CD4-positive, alpha-beta T cell (primary cell): Measurements from ENCODE around the gene TMEM45B. TPM values are rescaled to one million over a fixed set of nuclear protein-coding genes. Genes with fewer than 3 reads are reported as not detected.

Experiments
- ATAC-seq: fragments of 200-7000 bp; cut with Tn5 transposase; one replicate; pipeline ENCODE4 v1.10.0; 2022; ENCODE audit warnings: mild to moderate bottlenecking; ENCODE audit not compliant: poor library complexity
- CTCF ChIA-PET: fragments of 350-600 bp; sonication (Branson Sonifier 250); formaldehyde crosslinking; loops from one replicate; lab custom pipeline; 2021; ENCODE audit warnings: antibody characterized with exemption, inconsistent platforms; lab: Charles Lee
- POLR2A ChIA-PET: fragments of 350-600 bp; sonication (Branson Sonifier 250); formaldehyde crosslinking; loops from one replicate; lab custom pipeline; 2021; ENCODE audit warnings: antibody characterized with exemption, inconsistent platforms; lab: Charles Lee
- DNase-seq, 14 experiments: peaks; one replicate each; pipeline ENCODE4 v3.0.0-alpha.2; 2013 to 2020; ENCODE audit warnings: mixed read lengths in 2 of 14
- H3K27ac ChIP-seq, 2 donors: one replicate each; pipeline versions ENCODE4 v1.5.1 to v1.7.0; 2013; ENCODE audit warnings: low read length in 2 of 2, low read depth in 1 of 2, mild to moderate bottlenecking in 1 of 2
- H3K27me3 ChIP-seq, 2 experiments: 1 replicate in 1 of 2; 2 replicates in 1 of 2; pipeline versions ENCODE4 v1.6.1 to v1.7.0; 2013; ENCODE audit warnings: low read length in 2 of 2, control low read depth in 1 of 2, mild to moderate bottlenecking in 1 of 2, moderate library complexity in 1 of 2; ENCODE audit not compliant: insufficient read depth in 2 of 2, control insufficient read depth in 1 of 2
- H3K36me3 ChIP-seq: one replicate; pipeline ENCODE4 v1.6.1; 2013; ENCODE audit warnings: low read length, control low read depth; ENCODE audit not compliant: insufficient read depth
- H3K4me1 ChIP-seq: one replicate; pipeline ENCODE4 v1.6.1; 2013; ENCODE audit warnings: low read length, control low read depth; ENCODE audit not compliant: insufficient read depth
- H3K4me3 ChIP-seq: one replicate; pipeline ENCODE4 v1.5.1; 2013; ENCODE audit warnings: mild to moderate bottlenecking, low read length, moderate library complexity
- H3K9me3 ChIP-seq, 2 experiments: 1 replicate in 1 of 2; 2 replicates in 1 of 2; pipeline versions ENCODE4 v1.6.1 to v1.7.0; 2013; ENCODE audit warnings: low read length in 2 of 2, mild to moderate bottlenecking in 2 of 2, control low read depth in 1 of 2, moderate library complexity in 1 of 2; ENCODE audit not compliant: control insufficient read depth in 1 of 2, insufficient read depth in 1 of 2
- H3K27ac Mint-ChIP-seq: one replicate; pipeline ENCODE4 v1.8.0; 2020; ENCODE audit warnings: mixed read lengths
- H3K27me3 Mint-ChIP-seq: one replicate; pipeline ENCODE4 v1.8.0; 2021; ENCODE audit warnings: mixed read lengths
- H3K36me3 Mint-ChIP-seq: one replicate; pipeline ENCODE4 v1.8.0; 2021; ENCODE audit warnings: low read depth, mixed read lengths
- H3K4me1 Mint-ChIP-seq: one replicate; pipeline ENCODE4 v1.8.0; 2021; ENCODE audit warnings: low read depth, mixed read lengths
- H3K4me3 Mint-ChIP-seq: one replicate; pipeline ENCODE4 v1.8.0; 2020; ENCODE audit warnings: mild to moderate bottlenecking, mixed read lengths
- H3K9me3 Mint-ChIP-seq: one replicate; pipeline ENCODE4 v1.8.0; 2020; ENCODE audit warnings: mixed read lengths
- CTCF ChIP-seq: fragments of 200-600 bp; IDR thresholded peaks from one replicate; pipeline ENCODE4 v1.8.0; 2022; ENCODE audit warnings: antibody characterized with exemption, mild to moderate bottlenecking
- intact Hi-C, 2 experiments: fragments of 100-400 bp; cut with DNase I in 1 of 2; cut with micrococcal nuclease in 1 of 2; formaldehyde crosslinking; loops; one replicate each; pipeline versions ENCODE4 v1.15.1 to v1.9.0; 2023 to 2025; cut with DNase I, micrococcal nuclease
- total RNA-seq, 174 experiments: library from RNA in 2 of 174; stranded (reverse) in 2 of 174; gene quantifications; one replicate each; pipeline ENCODE4 v1.2.3 and lab custom pipeline; 2021 to 2026

Gene TMEM45B
- total RNA-seq, 2 experiments from 2014 or later = 1.7 to 1.9 TPM

- intact Hi-C loops = loop anchor here (5.0 to 10.0 kb wide), 2 partner anchors 107 to 345 kb away; partner anchors contain the start of gene NFRKB (in 1 of the 2)
- no peaks in the 10 kb centered on the region for H3K27me3 Mint-ChIP-seq
- no peak overlapping the region for H3K4me3 Mint-ChIP-seq
- no peak for DNase-seq
- H3K4me3 ChIP-seq = no peak overlapping the region
- TF ChIP-seq CTCF = no peak
- H3K4me1 ChIP-seq = peaks cover 4% of the 10 kb centered on the region
- H3K27ac Mint-ChIP-seq = no peak overlapping the region
- CTCF ChIA-PET = no interaction called here
- H3K36me3 ChIP-seq = no peaks in the 10 kb centered on the region
- POLR2A ChIA-PET = no interaction called here
- peaks cover 9% of the 10 kb centered on the region for H3K4me1 Mint-ChIP-seq
- H3K9me3 Mint-ChIP-seq = no peaks in the 10 kb centered on the region
- no peak for ATAC-seq
- H3K9me3 ChIP-seq = no peaks in the 10 kb centered on the region
- H3K27me3 ChIP-seq = no peaks in the 10 kb centered on the region
- no peak overlapping the region for H3K27ac ChIP-seq
- no peaks in the 10 kb centered on the region for H3K36me3 Mint-ChIP-seq
Observed at GRCh38 chr11:129787532-129788155, 28.0 kb upstream of the TMEM45B start.

- Mint-ChIP-seq H3K36me3 (no peaks in the 10 kb centered on the region), H3K9me3 (no peaks in the 10 kb centered on the region), H3K27ac (no peak overlapping the region), H3K4me1 (peaks cover 9% of the 10 kb centered on the region), H3K4me3 (no peak overlapping the region), H3K27me3 (no peaks in the 10 kb centered on the region)
- Histone ChIP-seq H3K4me3 (no peak overlapping the region), H3K36me3 (no peaks in the 10 kb centered on the region), H3K4me1 (peaks cover 4% of the 10 kb centered on the region), H3K9me3 (no peaks in the 10 kb centered on the region), H3K27ac (no peak overlapping the region), H3K27me3 (no peaks in the 10 kb centered on the region)
- ChIA-PET POLR2A (no interaction called here), CTCF (no interaction called here)
- TF ChIP-seq CTCF = no peak
- intact Hi-C loops = loop anchor here (5.0 to 10.0 kb wide), 2 partner anchors 107 to 344 kb away; partner anchors contain the start of gene NFRKB (in 1 of the 2)
- no peak for DNase-seq
- no peak for ATAC-seq
Observed at GRCh38 chr11:129788278-129788677, 27.4 kb upstream of the TMEM45B start.

- Histone ChIP-seq H3K4me3 (no peak overlapping the region), H3K4me1 (peaks cover 4% of the 10 kb centered on the region), H3K27me3 (no peaks in the 10 kb centered on the region), H3K9me3 (peaks cover 4% of the 10 kb centered on the region in 2 experiments), H3K36me3 (no peaks in the 10 kb centered on the region), H3K27ac (no peak overlapping the region)
- no peaks in the 10 kb centered on the region for H3K9me3 Mint-ChIP-seq
- intact Hi-C loops = loop anchor here in 1 of 2 experiments (5.0 kb wide), 2 partner anchors 67 to 82 kb away; no protein-coding TSS in a partner anchor
- peaks cover 9% of the 10 kb centered on the region for H3K4me1 Mint-ChIP-seq
- no peak for TF ChIP-seq CTCF
- H3K36me3 Mint-ChIP-seq = no peaks in the 10 kb centered on the region
- H3K27me3 Mint-ChIP-seq = no peaks in the 10 kb centered on the region
- H3K27ac Mint-ChIP-seq = peak overlapping the region; percentile 10
- H3K4me3 Mint-ChIP-seq = no peak overlapping the region
- ATAC-seq (no peak), DNase-seq (no peak)
- ChIA-PET CTCF (no interaction called here), POLR2A (interaction anchor here (1.0 to 1.9 kb wide), 4 partner anchors 12 to 66 kb away, joined by 3 to 7 read pairs (median 4); no protein-coding TSS in a partner anchor)
Observed at GRCh38 chr11:129790106-129790505, 25.5 kb upstream of the TMEM45B start.
